PC-3 (cell line): ENCODE measurements around the gene RTBDN.

Experiments used
- EZH2 ChIP-seq: fragments of 300-600 bp; sonication (generic); IDR thresholded peaks from one replicate; pipeline ENCODE4 v1.6.1; 2017; ENCODE audit warnings: antibody characterized with exemption, mild to moderate bottlenecking, low read length; ENCODE audit not compliant: unreplicated experiment
- EZH2phosphoT487 ChIP-seq: fragments of 300-600 bp; sonication (generic); IDR thresholded peaks from 2 replicates; pipeline ENCODE4 v1.6.1; 2018; ENCODE audit warnings: mild to moderate bottlenecking, antibody characterized with exemption, low read length, borderline replicate concordance
- TF ChIP-seq, protein P1 (sequence below): fragments of 300-600 bp; sonication (generic); conservative IDR thresholded peaks from 2 replicates; pipeline ENCODE4 v1.5.1; 2017; ENCODE audit warnings: antibody characterized with exemption, low read depth, mild to moderate bottlenecking, low read length

DNA sequence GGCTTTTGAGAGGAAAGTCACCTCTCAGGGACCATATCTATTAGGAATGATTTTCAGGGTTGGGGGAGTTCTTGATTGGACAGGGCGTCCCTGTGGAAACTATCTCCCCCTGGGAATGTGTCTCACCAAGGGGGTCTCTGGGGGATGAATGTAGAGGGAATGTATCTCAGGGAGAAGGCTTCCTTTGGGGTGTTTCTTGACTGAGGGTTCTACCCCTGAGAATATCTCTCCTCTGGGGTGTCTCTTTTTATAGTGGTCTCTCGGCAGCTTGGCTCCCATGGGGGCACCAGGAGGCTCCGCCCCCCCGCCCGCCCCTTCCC lies 1.0 kb downstream of the RTBDN start:
- TF ChIP-seq EZH2phosphoT487 (no peak), EZH2 (no peak)
- TF ChIP-seq, protein P1, sequence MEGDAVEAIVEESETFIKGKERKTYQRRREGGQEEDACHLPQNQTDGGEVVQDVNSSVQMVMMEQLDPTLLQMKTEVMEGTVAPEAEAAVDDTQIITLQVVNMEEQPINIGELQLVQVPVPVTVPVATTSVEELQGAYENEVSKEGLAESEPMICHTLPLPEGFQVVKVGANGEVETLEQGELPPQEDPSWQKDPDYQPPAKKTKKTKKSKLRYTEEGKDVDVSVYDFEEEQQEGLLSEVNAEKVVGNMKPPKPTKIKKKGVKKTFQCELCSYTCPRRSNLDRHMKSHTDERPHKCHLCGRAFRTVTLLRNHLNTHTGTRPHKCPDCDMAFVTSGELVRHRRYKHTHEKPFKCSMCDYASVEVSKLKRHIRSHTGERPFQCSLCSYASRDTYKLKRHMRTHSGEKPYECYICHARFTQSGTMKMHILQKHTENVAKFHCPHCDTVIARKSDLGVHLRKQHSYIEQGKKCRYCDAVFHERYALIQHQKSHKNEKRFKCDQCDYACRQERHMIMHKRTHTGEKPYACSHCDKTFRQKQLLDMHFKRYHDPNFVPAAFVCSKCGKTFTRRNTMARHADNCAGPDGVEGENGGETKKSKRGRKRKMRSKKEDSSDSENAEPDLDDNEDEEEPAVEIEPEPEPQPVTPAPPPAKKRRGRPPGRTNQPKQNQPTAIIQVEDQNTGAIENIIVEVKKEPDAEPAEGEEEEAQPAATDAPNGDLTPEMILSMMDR, result no peak
